BJ (cell line): ENCODE data around the gene CDK14. TPM values are rescaled to one million over a fixed set of nuclear protein-coding genes. Genes with fewer than 3 reads are reported as not detected.

Experiments
- CTCF ChIA-PET: fragments of 350-600 bp; formaldehyde crosslinking; extraction: SDS; loops from one replicate; lab custom pipeline; 2021; ENCODE audit warnings: antibody characterized with exemption, inconsistent platforms; lab: Yijun Ruan, JAX
- POLR2A ChIA-PET: fragments of 300-600 bp; sonication (Branson Sonifier 250); formaldehyde crosslinking; extraction: SDS; loops from one replicate; lab custom pipeline; 2021; ENCODE audit warnings: antibody characterized with exemption; lab: Charles Lee
- DNase-seq: peaks from one replicate; pipeline ENCODE4 v3.0.0-alpha.2; 2011; ENCODE audit warnings: low read depth
- H3K27me3 ChIP-seq: 2 replicates; pipeline ENCODE4 v1.6.0; 2011; ENCODE audit warnings: low read length; ENCODE audit not compliant: control insufficient read depth, insufficient read depth
- H3K36me3 ChIP-seq: 2 replicates; pipeline ENCODE4 v1.5.1; 2011; ENCODE audit warnings: low read length; ENCODE audit not compliant: control insufficient read depth, insufficient read depth
- H3K4me3 ChIP-seq: 2 replicates; pipeline ENCODE4 v1.5.1; 2011; ENCODE audit warnings: low read depth, mild to moderate bottlenecking, control low read depth, low read length
- polyA plus RNA-seq: library from polyadenylated mRNA; depleted of rRNA; stranded (reverse); fragments of >200 nt; gene quantifications from 2 replicates; pipeline ENCODE4 v1.2.3, GENCODE V29; 2011
- TF ChIP-seq, protein P1 (sequence below): IDR thresholded peaks from 2 replicates; pipeline ENCODE4 v1.5.1; 2011; ENCODE audit warnings: low read depth, mild to moderate bottlenecking, control low read depth, inconsistent platforms, low read length, moderate library complexity; ENCODE audit not compliant: insufficient read depth

CDK14 gene
- polyA plus RNA-seq, 1 experiment = 6.7 TPM

- CTCF ChIA-PET = interaction anchor here (1.5 kb wide), 1 partner anchor 15 kb away, joined by 3 read pairs; no protein-coding TSS in a partner anchor
- H3K27me3 ChIP-seq = no peaks in the 10 kb centered on the region
- POLR2A ChIA-PET = no interaction called here
- no peaks in the 10 kb centered on the region for H3K36me3 ChIP-seq
- TF ChIP-seq, protein P1, sequence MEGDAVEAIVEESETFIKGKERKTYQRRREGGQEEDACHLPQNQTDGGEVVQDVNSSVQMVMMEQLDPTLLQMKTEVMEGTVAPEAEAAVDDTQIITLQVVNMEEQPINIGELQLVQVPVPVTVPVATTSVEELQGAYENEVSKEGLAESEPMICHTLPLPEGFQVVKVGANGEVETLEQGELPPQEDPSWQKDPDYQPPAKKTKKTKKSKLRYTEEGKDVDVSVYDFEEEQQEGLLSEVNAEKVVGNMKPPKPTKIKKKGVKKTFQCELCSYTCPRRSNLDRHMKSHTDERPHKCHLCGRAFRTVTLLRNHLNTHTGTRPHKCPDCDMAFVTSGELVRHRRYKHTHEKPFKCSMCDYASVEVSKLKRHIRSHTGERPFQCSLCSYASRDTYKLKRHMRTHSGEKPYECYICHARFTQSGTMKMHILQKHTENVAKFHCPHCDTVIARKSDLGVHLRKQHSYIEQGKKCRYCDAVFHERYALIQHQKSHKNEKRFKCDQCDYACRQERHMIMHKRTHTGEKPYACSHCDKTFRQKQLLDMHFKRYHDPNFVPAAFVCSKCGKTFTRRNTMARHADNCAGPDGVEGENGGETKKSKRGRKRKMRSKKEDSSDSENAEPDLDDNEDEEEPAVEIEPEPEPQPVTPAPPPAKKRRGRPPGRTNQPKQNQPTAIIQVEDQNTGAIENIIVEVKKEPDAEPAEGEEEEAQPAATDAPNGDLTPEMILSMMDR = no peak
- no peak overlapping the region for H3K4me3 ChIP-seq
- no peak for DNase-seq
Measured at GRCh38 chr7:90944021-90944420, 347.9 kb downstream of the CDK14 start.

DNA sequence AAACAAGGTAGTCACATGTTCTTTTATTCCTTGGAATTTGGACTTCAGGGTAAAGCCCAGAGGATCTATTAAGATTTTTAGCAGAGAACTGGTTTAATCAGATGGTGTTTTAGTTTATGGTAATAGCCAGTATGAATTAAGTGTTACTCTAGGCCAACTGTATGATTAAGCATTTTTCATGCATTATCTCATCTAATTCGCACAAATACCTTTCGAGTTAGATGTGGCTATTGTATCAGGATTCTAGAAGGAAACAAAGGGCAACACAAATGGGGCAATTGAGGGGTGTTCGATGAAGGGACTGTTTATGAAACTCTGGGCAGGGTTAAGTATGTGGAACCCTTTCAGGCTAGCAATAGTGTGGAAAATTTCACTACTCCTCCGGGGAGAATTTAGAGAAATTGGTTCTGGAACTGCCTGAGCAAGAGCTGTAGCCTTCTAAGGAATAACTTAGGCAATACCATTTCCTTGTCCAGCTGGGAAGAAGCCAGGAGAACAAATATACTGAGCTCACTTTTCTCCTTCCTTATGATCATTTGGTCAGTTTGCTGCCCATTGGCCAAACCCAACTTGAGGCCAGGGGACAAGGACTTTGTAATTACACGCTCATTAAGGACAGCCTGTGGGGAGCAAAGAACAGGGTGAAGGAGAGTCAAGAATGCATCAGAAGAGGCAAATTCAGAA, 349.1 kb downstream of the CDK14 start:
- no peak overlapping the region for H3K4me3 ChIP-seq
- ChIA-PET CTCF (interaction anchor here (0.6 to 1.5 kb wide), 2 partner anchors 13 to 334 kb away, joined by 3 read pairs; no protein-coding TSS in a partner anchor), POLR2A (interaction anchor here (0.6 kb wide), 1 partner anchor 53 kb away, joined by 3 read pairs; no protein-coding TSS in a partner anchor)
- no peak for DNase-seq
- H3K27me3 ChIP-seq = no peaks in the 10 kb centered on the region
- H3K36me3 ChIP-seq = no peaks in the 10 kb centered on the region
- TF ChIP-seq, protein P1 = no peak

DNA sequence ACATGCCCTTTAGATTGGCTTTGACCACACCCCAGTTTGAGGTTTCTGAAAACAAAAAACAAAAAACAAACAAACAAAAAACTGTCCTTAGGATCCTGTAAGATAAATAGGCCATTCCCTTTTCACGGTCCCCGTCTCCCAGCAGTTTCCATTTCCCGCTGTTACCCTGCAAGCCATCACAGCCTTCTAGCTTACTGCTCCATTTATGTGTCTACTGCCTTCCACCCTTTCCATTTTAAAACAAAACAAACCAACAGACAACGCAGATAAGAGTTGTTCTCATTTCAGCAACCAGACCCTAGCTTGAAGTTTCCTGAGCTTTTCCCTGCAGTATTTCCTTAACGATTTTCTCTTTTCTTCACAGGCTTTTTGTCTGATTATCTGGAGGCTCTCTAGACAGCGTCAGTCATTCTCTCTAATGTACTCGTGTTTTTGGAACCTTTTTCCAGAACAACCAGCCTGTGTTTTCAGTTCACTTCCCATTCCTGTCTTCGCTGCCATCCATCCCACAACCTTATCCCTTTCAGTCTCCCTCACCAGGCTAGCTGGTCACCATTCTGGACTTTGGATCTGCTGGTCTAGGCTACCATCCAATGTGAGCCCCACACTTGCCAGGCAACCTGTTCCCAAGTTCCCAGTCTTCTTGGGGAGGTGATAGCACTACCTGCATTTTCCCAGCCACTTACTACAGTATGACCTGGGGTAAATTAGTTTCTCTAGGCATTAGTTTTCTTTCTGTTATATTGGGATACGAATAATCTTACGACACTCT, 350.8 kb downstream of the CDK14 start:
- ChIA-PET POLR2A (no interaction called here), CTCF (no interaction called here)
- H3K36me3 ChIP-seq = no peaks in the 10 kb centered on the region
- TF ChIP-seq, protein P1 = no peak
- DNase-seq = no peak
- no peak overlapping the region for H3K4me3 ChIP-seq
- H3K27me3 ChIP-seq = no peaks in the 10 kb centered on the region

DNA sequence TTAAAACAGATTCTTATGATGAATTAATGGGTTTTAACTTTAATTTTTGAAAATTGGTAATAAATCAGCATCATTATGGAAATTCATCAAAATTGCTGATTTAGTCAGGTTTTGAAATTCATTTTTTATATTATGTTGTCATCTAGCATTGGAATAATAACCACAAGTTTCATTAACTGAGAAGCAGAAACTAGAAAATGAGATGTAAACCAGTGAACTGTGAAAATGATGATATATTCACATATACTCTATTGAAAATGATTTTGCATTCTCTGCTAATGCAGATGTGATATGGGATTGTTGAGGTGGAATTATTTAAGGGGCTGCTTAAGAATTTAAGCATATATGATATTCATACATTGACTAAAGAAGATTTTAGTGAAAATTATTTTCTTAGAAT, 352.0 kb downstream of the CDK14 start:
- DNase-seq = no peak
- ChIA-PET POLR2A (no interaction called here), CTCF (no interaction called here)
- Histone ChIP-seq H3K27me3 (no peaks in the 10 kb centered on the region), H3K36me3 (no peaks in the 10 kb centered on the region), H3K4me3 (no peak overlapping the region)
- TF ChIP-seq, protein P1 = no peak

GRCh38 chr7:90951229-90951628, 355.1 kb downstream of the CDK14 start:
- H3K4me3 ChIP-seq = no peak overlapping the region
- POLR2A ChIA-PET = no interaction called here
- no peaks in the 10 kb centered on the region for H3K27me3 ChIP-seq
- H3K36me3 ChIP-seq = no peaks in the 10 kb centered on the region
- TF ChIP-seq, protein P1 = no peak
- no peak for DNase-seq
- CTCF ChIA-PET = no interaction called here
